GM12878 (cell line): ENCODE results near the gene CCDC107. TPM values are rescaled to one million over a fixed set of nuclear protein-coding genes. Genes with fewer than 3 reads are reported as not detected.

Experiments
- microRNA-seq: library from miRNA; unstranded; fragments of <30 nt; microRNA quantifications from one replicate; pipeline ENCODE4, GENCODE V29; 2018
- polyA plus RNA-seq, 11 experiments: library from polyadenylated mRNA; depleted of rRNA in 4 of 11; unstranded in 6 of 11; stranded (reverse) in 5 of 11; fragments of >200 nt; fragmentation: Nextera tagmentation in 4 of 11; fragmentation: Illumina TruSeq in 1 of 11; extraction: Ambion mirVana in 4 of 11; extraction: Trizol in 1 of 11; gene quantifications; 1 replicate in 1 of 11; 2 replicates in 10 of 11; pipeline versions ENCODE4 v1.2.1 to v1.2.3, GENCODE V29; 2011 to 2016; ENCODE audit warnings: inconsistent platforms in 2 of 11, missing spikeins in 2 of 11, low read depth in 1 of 11
- small RNA-seq: library from RNA; depleted of rRNA; stranded (forward); fragments of <200 nt; gene quantifications from one replicate; pipeline ENCODE3, GENCODE V24; 2014
- total RNA-seq, 4 experiments: library from RNA; depleted of rRNA in 3 of 4; stranded (reverse); fragments of >200 nt in 3 of 4; fragmentation: Illumina TruSeq in 1 of 4; extraction: Trizol in 1 of 4; gene quantifications; 2 replicates each; pipeline versions ENCODE4 v1.2.1 to v1.2.3, GENCODE V29; 2013 to 2021

The CCDC107 gene
- total and polyA plus RNA-seq, 10 of the 15 experiments (the other 5 are each of a cell fraction or from before 2014, with no cell fraction given) = 0.19 to 18.3 (median 10.6) TPM

Small RNAs within 50 kb of the gene (microRNA-seq; reads per million reads assigned to microRNA genes)
- gene MIR6852 = not detected

Small RNAs within 50 kb of the gene (small RNA-seq; reads per million reads assigned to genes)
- not detected for gene RMRP
- gene RN7SL22P = not detected

Other genes with a start within 250 kb of the CCDC107 start
Only the 7 nearest of the 20 such genes appear.
- gene TESK1, start 53.0 kb upstream of the CCDC107 start, total RNA-seq (2014; rRNA removed) = 7.9 and 8.2 TPM in 2 replicates
- gene TESK1, start 53.0 kb upstream of the CCDC107 start, total RNA-seq (2014; rRNA removed; fragmentation: Illumina TruSeq; extraction: Trizol) = 4.6 and 4.9 TPM in 2 replicates
- gene TESK1, start 53.0 kb upstream of the CCDC107 start, total RNA-seq (2021) = 19.1 and 19.5 TPM in 2 replicates
- 7.2 and 9.9 TPM in 2 replicates for gene TESK1, start 53.0 kb upstream of the CCDC107 start, polyA plus RNA-seq (2011; rRNA removed)
- gene TESK1, start 53.0 kb upstream of the CCDC107 start, polyA plus RNA-seq (2014; fragmentation: Illumina TruSeq; extraction: Trizol) = 6.1 and 9.1 TPM in 2 replicates
- under 1 TPM in 1 of 2 experiments, not detected in 1; 0.16 TPM for gene TESK1, start 53.0 kb upstream of the CCDC107 start, polyA plus RNA-seq (2014; fragmentation: Nextera tagmentation; extraction: Ambion mirVana)
- 13.0 and 14.3 TPM in 2 replicates for gene TESK1, start 53.0 kb upstream of the CCDC107 start, polyA plus RNA-seq (2014; rRNA removed)
- 1 to 10 TPM in 1 of 2 experiments, under 1 TPM in 1; 0.88 to 2.9 TPM for gene TESK1, start 53.0 kb upstream of the CCDC107 start, polyA plus RNA-seq (2016; fragmentation: Nextera tagmentation; extraction: Ambion mirVana)
- gene CD72, start 39.9 kb upstream of the CCDC107 start, total RNA-seq (2014; rRNA removed) = 12.2 and 14.2 TPM in 2 replicates
- gene CD72, start 39.9 kb upstream of the CCDC107 start, total RNA-seq (2014; rRNA removed; fragmentation: Illumina TruSeq; extraction: Trizol) = 5.8 and 7.0 TPM in 2 replicates
- 8.9 and 9.0 TPM in 2 replicates for gene CD72, start 39.9 kb upstream of the CCDC107 start, total RNA-seq (2021)
- 3.0 and 3.1 TPM in 2 replicates for gene CD72, start 39.9 kb upstream of the CCDC107 start, polyA plus RNA-seq (2011; rRNA removed)
- 6.6 and 8.4 TPM in 2 replicates for gene CD72, start 39.9 kb upstream of the CCDC107 start, polyA plus RNA-seq (2014; fragmentation: Illumina TruSeq; extraction: Trizol)
- 1 to 10 TPM; 2.1 to 2.3 TPM for gene CD72, start 39.9 kb upstream of the CCDC107 start, polyA plus RNA-seq (2014; fragmentation: Nextera tagmentation; extraction: Ambion mirVana)
- gene CD72, start 39.9 kb upstream of the CCDC107 start, polyA plus RNA-seq (2014; rRNA removed) = 8.9 and 12.0 TPM in 2 replicates
- gene CD72, start 39.9 kb upstream of the CCDC107 start, polyA plus RNA-seq (2016; fragmentation: Nextera tagmentation; extraction: Ambion mirVana) = 1 to 10 TPM; 2.8 to 2.9 TPM
- gene SIT1, start 7.4 kb upstream of the CCDC107 start, total RNA-seq (2014; rRNA removed) = 115 and 119 TPM in 2 replicates
- gene SIT1, start 7.4 kb upstream of the CCDC107 start, total RNA-seq (2014; rRNA removed; fragmentation: Illumina TruSeq; extraction: Trizol) = 55.0 and 55.6 TPM in 2 replicates
- 83.3 and 84.9 TPM in 2 replicates for gene SIT1, start 7.4 kb upstream of the CCDC107 start, total RNA-seq (2021)
- gene SIT1, start 7.4 kb upstream of the CCDC107 start, polyA plus RNA-seq (2011; rRNA removed) = 20.1 and 29.1 TPM in 2 replicates
- gene SIT1, start 7.4 kb upstream of the CCDC107 start, polyA plus RNA-seq (2014; fragmentation: Illumina TruSeq; extraction: Trizol) = 26.3 and 44.9 TPM in 2 replicates
- gene SIT1, start 7.4 kb upstream of the CCDC107 start, polyA plus RNA-seq (2014; fragmentation: Nextera tagmentation; extraction: Ambion mirVana) = 10 to 100 TPM in 1 of 2 experiments, under 1 TPM in 1; 0.97 to 12.1 TPM
- gene SIT1, start 7.4 kb upstream of the CCDC107 start, polyA plus RNA-seq (2014; rRNA removed) = 137 and 147 TPM in 2 replicates
- gene SIT1, start 7.4 kb upstream of the CCDC107 start, polyA plus RNA-seq (2016; fragmentation: Nextera tagmentation; extraction: Ambion mirVana) = 10 to 100 TPM; 63.8 to 77.8 TPM
- gene RMRP, start 273 bp upstream of the CCDC107 start, total RNA-seq (2014; rRNA removed) = 34,892 and 42,450 TPM in 2 replicates
- 6,746 and 12,076 TPM in 2 replicates for gene RMRP, start 273 bp upstream of the CCDC107 start, total RNA-seq (2014; rRNA removed; fragmentation: Illumina TruSeq; extraction: Trizol)
- gene RMRP, start 273 bp upstream of the CCDC107 start, total RNA-seq (2021) = 18,533 and 18,901 TPM in 2 replicates
- 3.8 and 12.0 TPM in 2 replicates for gene RMRP, start 273 bp upstream of the CCDC107 start, polyA plus RNA-seq (2011; rRNA removed)
- gene RMRP, start 273 bp upstream of the CCDC107 start, polyA plus RNA-seq (2014; fragmentation: Illumina TruSeq; extraction: Trizol) = not detected in 2 replicates
- gene RMRP, start 273 bp upstream of the CCDC107 start, polyA plus RNA-seq (2014; fragmentation: Nextera tagmentation; extraction: Ambion mirVana) = not detected
- gene RMRP, start 273 bp upstream of the CCDC107 start, polyA plus RNA-seq (2014; rRNA removed) = 760 and 1,065 TPM in 2 replicates
- gene RMRP, start 273 bp upstream of the CCDC107 start, polyA plus RNA-seq (2016; fragmentation: Nextera tagmentation; extraction: Ambion mirVana) = 10 to 100 TPM in 1 of 2 experiments, not detected in 1; 13.3 TPM
- 6.6 and 7.6 TPM in 2 replicates for gene ARHGEF39, start 6.9 kb downstream of the CCDC107 start, total RNA-seq (2014; rRNA removed)
- 8.0 and 8.2 TPM in 2 replicates for gene ARHGEF39, start 6.9 kb downstream of the CCDC107 start, total RNA-seq (2014; rRNA removed; fragmentation: Illumina TruSeq; extraction: Trizol)
- 12.4 and 14.1 TPM in 2 replicates for gene ARHGEF39, start 6.9 kb downstream of the CCDC107 start, total RNA-seq (2021)
- gene ARHGEF39, start 6.9 kb downstream of the CCDC107 start, polyA plus RNA-seq (2011; rRNA removed) = 10.8 and 12.3 TPM in 2 replicates
- 12.4 and 15.2 TPM in 2 replicates for gene ARHGEF39, start 6.9 kb downstream of the CCDC107 start, polyA plus RNA-seq (2014; fragmentation: Illumina TruSeq; extraction: Trizol)
- 1 to 10 TPM; 2.0 to 5.0 TPM for gene ARHGEF39, start 6.9 kb downstream of the CCDC107 start, polyA plus RNA-seq (2014; fragmentation: Nextera tagmentation; extraction: Ambion mirVana)
- gene ARHGEF39, start 6.9 kb downstream of the CCDC107 start, polyA plus RNA-seq (2014; rRNA removed) = 14.8 TPM in 2 replicates
- gene ARHGEF39, start 6.9 kb downstream of the CCDC107 start, polyA plus RNA-seq (2016; fragmentation: Nextera tagmentation; extraction: Ambion mirVana) = 10 to 100 TPM; 25.3 to 28.9 TPM
- gene CA9, start 15.6 kb downstream of the CCDC107 start, total RNA-seq (2014; rRNA removed) = 2.7 and 5.8 TPM in 2 replicates
- 0.89 and 1.3 TPM in 2 replicates for gene CA9, start 15.6 kb downstream of the CCDC107 start, total RNA-seq (2014; rRNA removed; fragmentation: Illumina TruSeq; extraction: Trizol)
- gene CA9, start 15.6 kb downstream of the CCDC107 start, total RNA-seq (2021) = 4.0 TPM in 2 replicates
- gene CA9, start 15.6 kb downstream of the CCDC107 start, polyA plus RNA-seq (2011; rRNA removed) = 4.7 and 6.6 TPM in 2 replicates
- 0.68 and 1.2 TPM in 2 replicates for gene CA9, start 15.6 kb downstream of the CCDC107 start, polyA plus RNA-seq (2014; fragmentation: Illumina TruSeq; extraction: Trizol)
- 1 to 10 TPM in 1 of 2 experiments, under 1 TPM in 1; 0.79 to 1.2 TPM for gene CA9, start 15.6 kb downstream of the CCDC107 start, polyA plus RNA-seq (2014; fragmentation: Nextera tagmentation; extraction: Ambion mirVana)
- gene CA9, start 15.6 kb downstream of the CCDC107 start, polyA plus RNA-seq (2014; rRNA removed) = 1.2 and 2.6 TPM in 2 replicates
- gene CA9, start 15.6 kb downstream of the CCDC107 start, polyA plus RNA-seq (2016; fragmentation: Nextera tagmentation; extraction: Ambion mirVana) = under 1 TPM; 0.53 to 0.74 TPM
- 0.65 and 1.7 TPM in 2 replicates for gene TPM2, start 31.6 kb downstream of the CCDC107 start, total RNA-seq (2014; rRNA removed)
- 0.81 and 0.88 TPM in 2 replicates for gene TPM2, start 31.6 kb downstream of the CCDC107 start, total RNA-seq (2014; rRNA removed; fragmentation: Illumina TruSeq; extraction: Trizol)
- 2.4 and 3.9 TPM in 2 replicates for gene TPM2, start 31.6 kb downstream of the CCDC107 start, total RNA-seq (2021)
- 8.7 and 9.3 TPM in 2 replicates for gene TPM2, start 31.6 kb downstream of the CCDC107 start, polyA plus RNA-seq (2011; rRNA removed)
- gene TPM2, start 31.6 kb downstream of the CCDC107 start, polyA plus RNA-seq (2014; fragmentation: Illumina TruSeq; extraction: Trizol) = 0.59 and 0.71 TPM in 2 replicates
- under 1 TPM; 0.11 to 0.13 TPM for gene TPM2, start 31.6 kb downstream of the CCDC107 start, polyA plus RNA-seq (2014; fragmentation: Nextera tagmentation; extraction: Ambion mirVana)
- gene TPM2, start 31.6 kb downstream of the CCDC107 start, polyA plus RNA-seq (2014; rRNA removed) = 2.3 and 2.5 TPM in 2 replicates
- 1 to 10 TPM in 1 of 2 experiments, under 1 TPM in 1; 0.83 to 1.3 TPM for gene TPM2, start 31.6 kb downstream of the CCDC107 start, polyA plus RNA-seq (2016; fragmentation: Nextera tagmentation; extraction: Ambion mirVana)